ENCODE measurements around the gene MOB2. TPM values are rescaled to one million over a fixed set of nuclear protein-coding genes. Genes with fewer than 3 reads are reported as not detected.

The MOB2 gene
- total RNA-seq, 1 experiment from 2014 or later = 21.0 TPM

- DNase-seq (ENCODE audit: low read depth) = no peak
These were observed 17.6 kb upstream of the MOB2 start for GRCh38 chr11:1504138-1504537.

GRCh38 chr11:1503708-1504104 is 17.1 kb upstream of the MOB2 start:
- no peak for DNase-seq (ENCODE audit: low read depth)

- DNase-seq (ENCODE audit: low read depth) = no peak
These were observed 16.6 kb upstream of the MOB2 start for GRCh38 chr11:1502954-1503707.

- no peak for DNase-seq (ENCODE audit: low read depth)
These were observed 15.8 kb upstream of the MOB2 start for GRCh38 chr11:1502168-1502953.

- DNase-seq (ENCODE audit: low read depth) = no peak
These were observed 15.0 kb upstream of the MOB2 start for GRCh38 chr11:1501421-1502167.

GRCh38 chr11:1500466-1501420 is 14.2 kb upstream of the MOB2 start:
- DNase-seq (ENCODE audit: low read depth) = no peak

- DNase-seq (ENCODE audit: low read depth) = no peak
These were observed 13.3 kb upstream of the MOB2 start for GRCh38 chr11:1499899-1500298.

GRCh38 chr11:1499261-1499890 is 12.8 kb upstream of the MOB2 start:
- no peak for DNase-seq (ENCODE audit: low read depth)

- DNase-seq (ENCODE audit: low read depth) = no peak
These were observed 11.7 kb upstream of the MOB2 start for GRCh38 chr11:1498262-1498661.

GRCh38 chr11:1497600-1497999 is 11.0 kb upstream of the MOB2 start:
- DNase-seq (ENCODE audit: low read depth) = no peak

GRCh38 chr11:1496761-1497095 is 10.1 kb upstream of the MOB2 start:
- DNase-seq (ENCODE audit: low read depth) = no peak

GRCh38 chr11:1496091-1496760 is 9.6 kb upstream of the MOB2 start:
- no peak for DNase-seq (ENCODE audit: low read depth)

GRCh38 chr11:1494650-1495049 is 8.1 kb upstream of the MOB2 start:
- no peak for DNase-seq (ENCODE audit: low read depth)

GRCh38 chr11:1493650-1494244 is 7.2 kb upstream of the MOB2 start:
- DNase-seq (ENCODE audit: low read depth) = no peak

- no peak for DNase-seq (ENCODE audit: low read depth)
These were observed 4.8 kb upstream of the MOB2 start for GRCh38 chr11:1491379-1491778.

GRCh38 chr11:1490651-1491050 is 4.1 kb upstream of the MOB2 start:
- DNase-seq (ENCODE audit: low read depth) = no peak

GRCh38 chr11:1488575-1489180 is 2.1 kb upstream of the MOB2 start:
- no peak for DNase-seq (ENCODE audit: low read depth)

- DNase-seq (ENCODE audit: low read depth) = no peak
These were observed 1.4 kb upstream of the MOB2 start for GRCh38 chr11:1487851-1488574.
